KMS-11 (cell line): ENCODE measurements around the gene C16orf95.

ENCODE experiments used
- H2AFZ ChIP-seq: fragments of 200-600 bp; sonication (generic); 2 replicates; pipeline ENCODE4 v1.6.1; 2016; ENCODE audit warnings: antibody characterized with exemption, mixed run types, low read depth
- H3K27ac ChIP-seq: fragments of 200-600 bp; sonication (generic); 2 replicates; pipeline ENCODE4 v1.6.1; 2016; ENCODE audit warnings: mild to moderate bottlenecking, mixed run types
- H3K27me3 ChIP-seq: fragments of 200-600 bp; sonication (generic); 2 replicates; pipeline ENCODE4 v1.6.1; 2017; ENCODE audit warnings: mild to moderate bottlenecking, low read depth, mixed run types, moderate library complexity; ENCODE audit not compliant: insufficient read depth
- H3K36me3 ChIP-seq: fragments of 200-600 bp; sonication (generic); 2 replicates; pipeline ENCODE4 v1.6.1; 2017; ENCODE audit warnings: mild to moderate bottlenecking, mixed run types; ENCODE audit not compliant: insufficient read depth
- H3K4me1 ChIP-seq: fragments of 200-600 bp; sonication (generic); 2 replicates; pipeline ENCODE4 v1.6.1; 2016; ENCODE audit warnings: mild to moderate bottlenecking, low read depth, mixed run types; ENCODE audit not compliant: poor library complexity, severe bottlenecking
- H3K4me2 ChIP-seq: fragments of 200-600 bp; sonication (generic); 2 replicates; pipeline ENCODE4 v1.7.0; 2016; ENCODE audit warnings: mild to moderate bottlenecking, mixed run types
- H3K4me3 ChIP-seq: fragments of 200-600 bp; sonication (generic); IDR thresholded peaks from 2 replicates; pipeline ENCODE4 v1.6.1; 2017; ENCODE audit warnings: low read depth, low read length, mixed read lengths; ENCODE audit not compliant: insufficient read depth
- H3K79me2 ChIP-seq: fragments of 200-600 bp; sonication (generic); 2 replicates; pipeline ENCODE4 v1.6.1; 2016; ENCODE audit warnings: low read depth, mixed run types; ENCODE audit not compliant: insufficient read depth
- H3K9ac ChIP-seq: fragments of 200-600 bp; sonication (generic); 2 replicates; pipeline ENCODE4 v1.6.1; 2016; ENCODE audit warnings: mild to moderate bottlenecking, mixed run types
- H4K20me1 ChIP-seq: fragments of 200-600 bp; sonication (generic); 2 replicates; pipeline ENCODE4 v1.6.1; 2016; ENCODE audit warnings: mild to moderate bottlenecking, mixed run types; ENCODE audit not compliant: insufficient read depth
- CTCF ChIP-seq: fragments of 200-600 bp; sonication (generic); conservative IDR thresholded peaks from 2 replicates; pipeline ENCODE4 v1.6.1; 2017; ENCODE audit warnings: low read depth, mild to moderate bottlenecking, antibody characterized with exemption, low read length, moderate library complexity, mixed read lengths

C16orf95 gene

GRCh38 chr16:87312008-87312407 is 5.2 kb downstream of the C16orf95 start:
- Histone ChIP-seq H3K4me2 (no peak overlapping the region), H3K27ac (no peak overlapping the region), H3K36me3 (no peaks in the 10 kb centered on the region), H3K79me2 (no peaks in the 10 kb centered on the region), H2AFZ (no peak overlapping the region), H3K27me3 (no peaks in the 10 kb centered on the region), H3K4me3 (no peak overlapping the region), H3K9ac (no peak overlapping the region), H3K4me1 (no peaks in the 10 kb centered on the region), H4K20me1 (no peaks in the 10 kb centered on the region)
- no peak for TF ChIP-seq CTCF

- H3K36me3 ChIP-seq = no peaks in the 10 kb centered on the region
- no peaks in the 10 kb centered on the region for H3K27me3 ChIP-seq
- no peak overlapping the region for H3K4me2 ChIP-seq
- H3K4me3 ChIP-seq = no peak overlapping the region
- no peaks in the 10 kb centered on the region for H4K20me1 ChIP-seq
- H3K9ac ChIP-seq = no peak overlapping the region
- no peak for TF ChIP-seq CTCF
- no peaks in the 10 kb centered on the region for H3K79me2 ChIP-seq
- no peak overlapping the region for H3K27ac ChIP-seq
- no peak overlapping the region for H2AFZ ChIP-seq
- no peaks in the 10 kb centered on the region for H3K4me1 ChIP-seq
Measured at GRCh38 chr16:87311387-87311786, 5.8 kb downstream of the C16orf95 start.

- H3K36me3 ChIP-seq = no peaks in the 10 kb centered on the region
- no peak overlapping the region for H3K9ac ChIP-seq
- no peak overlapping the region for H3K27ac ChIP-seq
- H3K27me3 ChIP-seq = no peaks in the 10 kb centered on the region
- no peak overlapping the region for H2AFZ ChIP-seq
- no peaks in the 10 kb centered on the region for H3K4me1 ChIP-seq
- H4K20me1 ChIP-seq = no peaks in the 10 kb centered on the region
- no peaks in the 10 kb centered on the region for H3K79me2 ChIP-seq
- no peak overlapping the region for H3K4me3 ChIP-seq
- H3K4me2 ChIP-seq = no peak overlapping the region
- no peak for TF ChIP-seq CTCF
Measured at GRCh38 chr16:87310610-87311009, 6.6 kb downstream of the C16orf95 start.

GRCh38 chr16:87309620-87310525 is 7.3 kb downstream of the C16orf95 start:
- Histone ChIP-seq H3K27ac (no peak overlapping the region), H3K36me3 (no peaks in the 10 kb centered on the region), H3K79me2 (no peaks in the 10 kb centered on the region), H4K20me1 (no peaks in the 10 kb centered on the region), H3K27me3 (no peaks in the 10 kb centered on the region), H3K4me3 (no peak overlapping the region), H3K4me2 (no peak overlapping the region), H3K9ac (no peak overlapping the region), H3K4me1 (no peaks in the 10 kb centered on the region), H2AFZ (no peak overlapping the region)
- TF ChIP-seq CTCF = no peak
